ENCODE measurements around the gene PTPRK. TPM values are rescaled to one million over a fixed set of nuclear protein-coding genes. Genes with fewer than 3 reads are reported as not detected.

The PTPRK gene
- total RNA-seq, 2 experiments from 2014 or later, result not detected

- BruUV-seq (replicated peaks), result no TSS peak
- H3K79me2 ChIP-seq (ENCODE audit: insufficient read depth, low read depth, low read length), result no peaks in the 10 kb centered on the region
- DNase-seq (ENCODE audit: low spot score), result no peak
- H3K4me1 ChIP-seq (ENCODE audit: insufficient read depth, low read length, poor library complexity, severe bottlenecking), result no peaks in the 10 kb centered on the region
- POLR2A ChIA-PET, result interaction anchor here (0.6 kb wide), 1 partner anchor 1069 kb away, joined by 4 read pairs; no protein-coding TSS in a partner anchor
- CTCF ChIA-PET (ENCODE audit: unreplicated experiment), result no interaction called here
- H3K9me3 ChIP-seq (ENCODE audit: low read length), result no peaks in the 10 kb centered on the region
- no peak overlapping the region for H3K27ac ChIP-seq (ENCODE audit: low read depth, low read length, poor library complexity, severe bottlenecking)
- no peak overlapping the region for H3K4me2 ChIP-seq (ENCODE audit: low read length)
- H3K4me3 ChIP-seq (ENCODE audit: low read depth, low read length, poor library complexity, severe bottlenecking), result no peak overlapping the region
- intact Hi-C loops (cut with micrococcal nuclease; ENCODE audit: unreplicated experiment), result no loop called here
- H3K36me3 ChIP-seq (ENCODE audit: insufficient read depth, low read length), result no peaks in the 10 kb centered on the region
- H3K9me2 ChIP-seq (ENCODE audit: insufficient read depth, low read length), result no peaks in the 10 kb centered on the region
- TF ChIP-seq, protein P1, sequence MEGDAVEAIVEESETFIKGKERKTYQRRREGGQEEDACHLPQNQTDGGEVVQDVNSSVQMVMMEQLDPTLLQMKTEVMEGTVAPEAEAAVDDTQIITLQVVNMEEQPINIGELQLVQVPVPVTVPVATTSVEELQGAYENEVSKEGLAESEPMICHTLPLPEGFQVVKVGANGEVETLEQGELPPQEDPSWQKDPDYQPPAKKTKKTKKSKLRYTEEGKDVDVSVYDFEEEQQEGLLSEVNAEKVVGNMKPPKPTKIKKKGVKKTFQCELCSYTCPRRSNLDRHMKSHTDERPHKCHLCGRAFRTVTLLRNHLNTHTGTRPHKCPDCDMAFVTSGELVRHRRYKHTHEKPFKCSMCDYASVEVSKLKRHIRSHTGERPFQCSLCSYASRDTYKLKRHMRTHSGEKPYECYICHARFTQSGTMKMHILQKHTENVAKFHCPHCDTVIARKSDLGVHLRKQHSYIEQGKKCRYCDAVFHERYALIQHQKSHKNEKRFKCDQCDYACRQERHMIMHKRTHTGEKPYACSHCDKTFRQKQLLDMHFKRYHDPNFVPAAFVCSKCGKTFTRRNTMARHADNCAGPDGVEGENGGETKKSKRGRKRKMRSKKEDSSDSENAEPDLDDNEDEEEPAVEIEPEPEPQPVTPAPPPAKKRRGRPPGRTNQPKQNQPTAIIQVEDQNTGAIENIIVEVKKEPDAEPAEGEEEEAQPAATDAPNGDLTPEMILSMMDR (conservative IDR thresholded peaks at IDR 0.05; ENCODE audit: low read length), result no peak
- TF ChIP-seq EZH2phosphoT487 (IDR thresholded peaks at IDR 0.05; ENCODE audit: borderline replicate concordance, low read depth, low read length), result no peak
- no peaks in the 10 kb centered on the region for H4K20me1 ChIP-seq (ENCODE audit: insufficient read depth, low read length)
- H2AFZ ChIP-seq (ENCODE audit: low read length), result no peak overlapping the region
These were observed 214.4 kb downstream of the PTPRK start for GRCh38 chr6:128305976-128306375.

DNA sequence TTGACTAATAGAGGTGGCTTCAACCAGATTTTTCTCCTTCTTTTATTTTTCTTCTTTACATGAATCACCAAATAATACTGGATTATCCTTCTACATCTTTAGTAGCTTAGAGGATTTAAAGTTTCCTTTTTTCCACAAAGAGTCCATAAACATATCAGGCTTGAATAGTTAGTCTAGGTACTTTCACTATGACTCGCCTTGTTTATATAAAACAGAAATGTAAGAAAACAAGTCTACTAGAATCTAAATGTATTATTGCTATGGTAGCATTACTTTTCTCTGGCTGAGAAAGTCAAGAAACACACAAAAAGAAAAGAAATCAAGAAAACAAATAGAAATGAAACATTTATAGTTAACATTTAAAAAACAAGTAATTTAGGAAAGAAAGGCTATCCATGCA is 215.2 kb downstream of the PTPRK start:
- H3K4me2 ChIP-seq (ENCODE audit: low read length), result no peak overlapping the region
- H2AFZ ChIP-seq (ENCODE audit: low read length), result no peak overlapping the region
- DNase-seq (ENCODE audit: low spot score), result no peak
- H3K9me3 ChIP-seq (ENCODE audit: low read length), result no peaks in the 10 kb centered on the region
- POLR2A ChIA-PET, result interaction anchor here (0.6 kb wide), 1 partner anchor 1070 kb away, joined by 4 read pairs; no protein-coding TSS in a partner anchor
- no peak overlapping the region for H3K27ac ChIP-seq (ENCODE audit: low read depth, low read length, poor library complexity, severe bottlenecking)
- TF ChIP-seq EZH2phosphoT487 (IDR thresholded peaks at IDR 0.05; ENCODE audit: borderline replicate concordance, low read depth, low read length), result no peak
- TF ChIP-seq, protein P1 (conservative IDR thresholded peaks at IDR 0.05; ENCODE audit: low read length), result no peak
- CTCF ChIA-PET (ENCODE audit: unreplicated experiment), result no interaction called here
- H4K20me1 ChIP-seq (ENCODE audit: insufficient read depth, low read length), result no peaks in the 10 kb centered on the region
- H3K4me3 ChIP-seq (ENCODE audit: low read depth, low read length, poor library complexity, severe bottlenecking), result no peak overlapping the region
- BruUV-seq (replicated peaks), result no TSS peak
- intact Hi-C loops (cut with micrococcal nuclease; ENCODE audit: unreplicated experiment), result no loop called here
- H3K4me1 ChIP-seq (ENCODE audit: insufficient read depth, low read length, poor library complexity, severe bottlenecking), result no peaks in the 10 kb centered on the region
- H3K9me2 ChIP-seq (ENCODE audit: insufficient read depth, low read length), result no peaks in the 10 kb centered on the region
- no peaks in the 10 kb centered on the region for H3K36me3 ChIP-seq (ENCODE audit: insufficient read depth, low read length)
- no peaks in the 10 kb centered on the region for H3K79me2 ChIP-seq (ENCODE audit: insufficient read depth, low read depth, low read length)

- no peaks in the 10 kb centered on the region for H3K79me2 ChIP-seq (ENCODE audit: insufficient read depth, low read depth, low read length)
- no peaks in the 10 kb centered on the region for H3K9me2 ChIP-seq (ENCODE audit: insufficient read depth, low read length)
- H2AFZ ChIP-seq (ENCODE audit: low read length), result no peak overlapping the region
- H3K4me2 ChIP-seq (ENCODE audit: low read length), result no peak overlapping the region
- no peaks in the 10 kb centered on the region for H3K4me1 ChIP-seq (ENCODE audit: insufficient read depth, low read length, poor library complexity, severe bottlenecking)
- no peak for TF ChIP-seq EZH2phosphoT487 (IDR thresholded peaks at IDR 0.05; ENCODE audit: borderline replicate concordance, low read depth, low read length)
- TF ChIP-seq, protein P1 (conservative IDR thresholded peaks at IDR 0.05; ENCODE audit: low read length), result no peak
- no peak overlapping the region for H3K4me3 ChIP-seq (ENCODE audit: low read depth, low read length, poor library complexity, severe bottlenecking)
- H3K36me3 ChIP-seq (ENCODE audit: insufficient read depth, low read length), result no peaks in the 10 kb centered on the region
- intact Hi-C loops (cut with micrococcal nuclease; ENCODE audit: unreplicated experiment), result no loop called here
- no peaks in the 10 kb centered on the region for H3K9me3 ChIP-seq (ENCODE audit: low read length)
- H3K27ac ChIP-seq (ENCODE audit: low read depth, low read length, poor library complexity, severe bottlenecking), result no peak overlapping the region
- no peaks in the 10 kb centered on the region for H4K20me1 ChIP-seq (ENCODE audit: insufficient read depth, low read length)
- BruUV-seq (replicated peaks), result no TSS peak
- no peak for DNase-seq (ENCODE audit: low spot score)
- POLR2A ChIA-PET, result interaction anchor here (0.9 kb wide), 1 partner anchor 624 kb away, joined by 3 read pairs; no protein-coding TSS in a partner anchor
- CTCF ChIA-PET (ENCODE audit: unreplicated experiment), result no interaction called here
These were observed 216.5 kb downstream of the PTPRK start for GRCh38 chr6:128303870-128304269.
